GM12801 (cell line): Measurements from ENCODE around the gene MSRB1.

Experiments
- CTCF ChIP-seq: IDR thresholded peaks from one replicate; pipeline ENCODE4 v1.5.1; 2011; ENCODE audit warnings: control low read depth; ENCODE audit not compliant: insufficient read length; ENCODE audit errors: extremely low read depth

Gene MSRB1

GRCh38 chr16:1942810-1943726 lies at the start of gene MSRB1:
MSRB1 (minus strand) TSS chr16:1943199; CDS start chr16:1943156, 43 bp downstream.
- no peak for TF ChIP-seq CTCF

- no peak for TF ChIP-seq CTCF
These were observed 49.1 kb upstream of the MSRB1 start for GRCh38 chr16:1991948-1992703.

- no peak for TF ChIP-seq CTCF
These were observed 48.6 kb upstream of the MSRB1 start for GRCh38 chr16:1991588-1991947.

- no peak for TF ChIP-seq CTCF
These were observed 48.1 kb upstream of the MSRB1 start for GRCh38 chr16:1991135-1991551.

- TF ChIP-seq CTCF: no peak
These were observed 47.5 kb upstream of the MSRB1 start for GRCh38 chr16:1990351-1991134.

GRCh38 chr16:1990101-1990350 lies 47.0 kb upstream of the MSRB1 start:
- TF ChIP-seq CTCF: no peak

- no peak for TF ChIP-seq CTCF
These were observed 46.5 kb upstream of the MSRB1 start, which contains the start of gene SYNGR3 for GRCh38 chr16:1989209-1990100. SYNGR3 (plus strand) TSS chr16:1989970; CDS start chr16:1990103, 133 bp downstream.
